Fibroblast of lung (primary cell): ENCODE data around the gene THRA.

ENCODE experiments used
- EZH2 ChIP-seq: IDR thresholded peaks from 2 replicates; pipeline ENCODE4 v1.5.1; 2012; ENCODE audit warnings: low read length, control low read depth, mild to moderate bottlenecking; ENCODE audit errors: missing control alignments
- TF ChIP-seq, protein P1 (sequence below), 2 donors: IDR thresholded peaks in 1 of 2; conservative IDR thresholded peaks in 1 of 2; 1 replicate in 1 of 2; 2 replicates in 1 of 2; pipeline ENCODE4 v1.5.1; 2011 to 2012; ENCODE audit warnings: low read length in 2 of 2, control low read depth in 1 of 2, inconsistent platforms in 1 of 2, low read depth in 1 of 2, mild to moderate bottlenecking in 1 of 2

DNA sequence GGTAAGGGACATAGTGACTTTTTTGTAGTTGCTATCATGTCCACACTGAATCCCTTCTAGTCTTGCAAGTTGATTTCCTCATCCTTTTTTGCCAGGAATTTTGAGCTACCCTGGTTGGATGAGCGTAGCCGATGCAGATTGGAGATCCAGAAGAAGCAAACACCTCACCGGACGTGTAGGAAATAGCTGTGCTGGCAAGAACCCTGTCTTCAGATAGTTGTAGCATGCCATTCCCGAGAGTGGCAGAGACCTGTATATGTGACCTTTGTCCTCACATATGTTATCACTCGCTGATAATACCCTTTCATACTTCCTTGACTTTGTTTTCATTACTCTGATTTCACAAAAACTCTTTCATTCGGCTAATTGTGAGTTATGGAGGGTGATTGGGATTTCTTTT is 71.4 kb downstream of the THRA start:
- TF ChIP-seq, protein P1, sequence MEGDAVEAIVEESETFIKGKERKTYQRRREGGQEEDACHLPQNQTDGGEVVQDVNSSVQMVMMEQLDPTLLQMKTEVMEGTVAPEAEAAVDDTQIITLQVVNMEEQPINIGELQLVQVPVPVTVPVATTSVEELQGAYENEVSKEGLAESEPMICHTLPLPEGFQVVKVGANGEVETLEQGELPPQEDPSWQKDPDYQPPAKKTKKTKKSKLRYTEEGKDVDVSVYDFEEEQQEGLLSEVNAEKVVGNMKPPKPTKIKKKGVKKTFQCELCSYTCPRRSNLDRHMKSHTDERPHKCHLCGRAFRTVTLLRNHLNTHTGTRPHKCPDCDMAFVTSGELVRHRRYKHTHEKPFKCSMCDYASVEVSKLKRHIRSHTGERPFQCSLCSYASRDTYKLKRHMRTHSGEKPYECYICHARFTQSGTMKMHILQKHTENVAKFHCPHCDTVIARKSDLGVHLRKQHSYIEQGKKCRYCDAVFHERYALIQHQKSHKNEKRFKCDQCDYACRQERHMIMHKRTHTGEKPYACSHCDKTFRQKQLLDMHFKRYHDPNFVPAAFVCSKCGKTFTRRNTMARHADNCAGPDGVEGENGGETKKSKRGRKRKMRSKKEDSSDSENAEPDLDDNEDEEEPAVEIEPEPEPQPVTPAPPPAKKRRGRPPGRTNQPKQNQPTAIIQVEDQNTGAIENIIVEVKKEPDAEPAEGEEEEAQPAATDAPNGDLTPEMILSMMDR (conservative IDR thresholded peaks at IDR 0.05 in 1 of 2, IDR thresholded peaks at IDR 0.05 in 1 of 2; ENCODE audit: low read depth in 1 of 2, low read length in 2 of 2) = no peak
- no peak for TF ChIP-seq EZH2
